ENCODE data around the gene CEP112.

DNA sequence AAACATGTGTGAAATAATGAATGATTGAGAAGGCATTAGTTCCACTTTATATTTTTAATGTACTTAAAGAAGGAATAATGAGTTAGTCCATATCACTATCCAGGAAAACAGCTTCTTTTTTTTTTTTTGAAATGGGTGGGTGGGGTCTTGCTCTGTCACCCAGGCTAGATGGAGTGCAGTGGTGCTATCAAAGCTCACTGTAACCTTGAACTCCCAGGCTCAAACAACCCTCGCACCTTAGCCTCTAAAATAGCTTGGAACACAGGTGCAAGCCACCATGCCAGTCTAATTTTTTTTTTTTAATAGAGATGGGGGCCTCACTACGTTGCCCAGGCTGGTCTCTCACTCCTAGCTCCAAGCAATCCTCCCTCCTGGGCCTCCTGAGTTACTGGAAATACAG lies 275.5 kb downstream of the CEP112 start:
- no peak for TF ChIP-seq FOXJ3 (CRISPR knock-in tag; IDR thresholded peaks at IDR 0.05; ENCODE audit: borderline replicate concordance)
- no peak for TF ChIP-seq NONO (IDR thresholded peaks at IDR 0.05)
- TF ChIP-seq NONO (CRISPR knock-in tag; conservative IDR thresholded peaks at IDR 0.05) = no peak
- TF ChIP-seq AHR (CRISPR knock-in tag; IDR thresholded peaks at IDR 0.05) = no peak
- no peak for TF ChIP-seq NFYB (CRISPR knock-in tag; IDR thresholded peaks at IDR 0.05)

Measured in HepG2 (cell line).